HG02938 (cell line): ENCODE results near the gene TNFAIP8L3.

ENCODE experiments used
- ATAC-seq: cut with Tn5 transposase; IDR thresholded peaks from one replicate; pipeline ENCODE4 v1.9.1; 2021; ENCODE audit warnings: mild to moderate bottlenecking, moderate library complexity; ENCODE audit not compliant: unreplicated experiment

The TNFAIP8L3 gene

GRCh38 chr15:51016615-51017014 lies 78.1 kb downstream of the TNFAIP8L3 start:
- no peak for ATAC-seq

DNA sequence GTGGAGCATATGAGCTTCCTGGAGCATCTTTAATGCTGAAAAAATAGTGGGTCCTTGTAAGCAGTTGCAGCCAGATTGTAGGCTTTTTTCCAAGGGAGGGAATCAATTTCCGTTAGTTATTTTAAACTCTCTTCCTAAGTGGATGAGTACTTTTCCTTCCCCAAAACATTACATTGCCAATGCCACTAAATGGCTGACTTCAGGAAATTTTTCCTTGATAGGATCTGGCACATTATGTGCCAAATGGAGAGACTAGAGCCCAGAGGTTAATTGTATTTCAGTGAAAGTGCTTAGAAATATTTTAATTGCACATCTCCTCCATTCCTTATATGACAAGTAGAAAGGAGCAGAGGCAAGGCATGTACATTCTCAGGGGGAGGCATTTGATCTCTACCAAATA lies 83.5 kb downstream of the TNFAIP8L3 start:
- ATAC-seq, result no peak

GRCh38 chr15:51007131-51007666 lies 87.5 kb downstream of the TNFAIP8L3 start:
- no peak for ATAC-seq
